Renal pelvis (tissue), 4 donors: ENCODE data around the gene WDR76. TPM values are rescaled to one million over a fixed set of nuclear protein-coding genes. Genes with fewer than 3 reads are reported as not detected.

ENCODE experiments used
- DNase-seq: peaks from one replicate; pipeline ENCODE4 v3.0.0-alpha.2; 2013
- polyA plus RNA-seq, 3 donors: library from polyadenylated mRNA; unstranded; fragments of 120-200 nt; gene quantifications; one replicate each; pipeline ENCODE4 v1.2.1, GENCODE V29; 2013; ENCODE audit not compliant: insufficient read length in 3 of 3

Gene WDR76
- polyA plus RNA-seq, 3 donors: 12.6 to 14.0 (median 13.9) TPM

DNA sequence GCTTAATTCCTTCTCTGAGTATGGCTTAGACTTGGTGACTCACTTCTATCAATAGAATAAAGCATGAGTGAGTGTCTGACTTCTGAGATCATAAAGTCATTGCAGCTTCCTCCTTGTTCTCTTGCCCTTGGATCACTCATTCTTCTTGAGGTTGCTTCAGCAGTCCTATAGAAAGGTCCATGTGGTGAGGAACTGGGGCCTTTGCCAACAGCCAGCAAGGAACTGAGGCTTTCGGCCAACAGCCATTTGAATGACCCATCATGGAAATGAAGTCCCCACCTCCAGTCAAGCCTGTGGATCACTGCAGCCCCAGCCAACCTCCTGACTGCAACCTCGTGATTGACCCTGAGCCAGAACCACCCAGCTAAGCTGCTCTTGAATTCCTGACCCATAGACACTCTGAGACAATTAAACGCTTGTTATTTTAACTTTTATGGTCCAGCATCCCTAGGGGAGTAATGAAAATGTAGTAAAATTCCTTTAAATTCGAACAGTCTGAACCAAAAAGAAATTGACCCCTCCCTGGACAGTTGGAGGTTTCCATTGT lies 84.5 kb downstream of the WDR76 start:
- no peak for DNase-seq

DNA sequence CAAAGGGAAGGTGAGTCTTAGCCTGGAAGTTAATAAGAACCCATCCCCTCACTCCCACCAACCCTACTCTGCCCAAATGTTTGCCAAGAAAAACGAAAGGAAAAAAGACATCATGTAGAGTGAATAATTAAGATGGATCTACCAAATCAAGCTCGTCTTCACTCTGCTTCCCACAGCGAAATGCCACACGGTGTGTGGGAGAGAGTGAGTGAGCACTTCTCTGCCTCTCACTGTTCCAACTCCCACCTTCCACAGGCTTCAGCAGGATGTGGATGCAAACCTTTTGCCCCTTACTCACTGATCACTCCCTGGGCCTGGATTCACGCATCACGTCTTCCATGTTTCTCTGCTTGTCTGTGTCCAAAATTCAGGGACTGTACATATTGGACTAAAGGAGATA lies 85.4 kb downstream of the WDR76 start:
- peak; percentile 27 for DNase-seq

DNA sequence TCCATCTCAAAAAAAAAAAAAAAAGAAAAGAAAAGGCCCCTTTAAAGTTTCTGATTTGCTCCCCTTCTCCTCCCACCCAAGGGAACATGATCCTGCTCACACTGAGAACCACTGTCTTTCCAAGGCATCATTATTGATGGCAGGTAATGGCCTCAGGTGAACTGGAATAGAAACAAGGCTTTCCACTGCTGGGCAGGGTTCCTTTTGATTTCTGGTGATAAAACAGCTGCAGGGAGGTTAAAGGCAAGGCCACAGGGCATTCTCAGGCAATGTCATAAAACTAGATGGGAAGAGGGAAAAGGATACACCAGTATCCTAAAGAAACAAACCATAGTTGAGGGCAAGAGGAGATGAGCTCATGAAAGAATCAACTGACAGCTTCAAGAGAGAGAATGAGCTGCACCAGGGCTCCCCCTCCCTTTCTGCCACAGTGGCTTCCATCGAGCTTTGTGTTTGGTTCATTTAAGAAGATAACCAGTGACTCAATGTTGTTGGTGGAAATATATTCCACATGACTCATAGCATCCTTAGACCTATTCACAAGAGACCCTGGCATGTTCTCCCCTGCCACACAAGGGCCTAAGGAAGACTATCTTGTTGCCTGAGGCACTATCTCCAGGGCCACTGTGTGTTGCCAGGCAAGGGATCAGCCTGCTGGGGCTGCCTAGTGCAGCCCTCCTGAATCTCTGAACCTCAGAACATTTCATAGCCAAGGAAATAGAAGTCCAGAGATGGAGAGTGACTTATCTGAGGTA lies 86.4 kb downstream of the WDR76 start:
- peak; percentile 48 for DNase-seq

DNA sequence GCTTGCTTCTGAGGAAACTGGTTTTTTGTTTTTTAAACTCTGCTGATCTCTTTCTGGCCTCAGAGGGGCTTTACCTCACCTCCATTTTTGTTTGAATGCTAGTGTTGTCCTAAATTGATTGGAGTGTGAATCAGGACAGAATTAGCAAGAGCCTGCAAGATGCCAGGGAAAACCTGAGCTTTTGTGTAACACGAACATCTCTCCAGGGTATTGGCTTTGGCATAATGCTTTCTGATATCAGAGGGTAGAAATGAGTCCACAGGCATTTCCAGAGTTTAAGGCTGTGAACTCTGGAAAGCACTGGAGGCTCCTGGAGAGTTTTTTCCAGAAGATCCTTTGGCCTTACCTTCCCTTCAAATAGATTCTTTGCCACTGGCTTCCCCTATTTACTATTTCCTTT lies 87.1 kb downstream of the WDR76 start:
- no peak for DNase-seq

DNA sequence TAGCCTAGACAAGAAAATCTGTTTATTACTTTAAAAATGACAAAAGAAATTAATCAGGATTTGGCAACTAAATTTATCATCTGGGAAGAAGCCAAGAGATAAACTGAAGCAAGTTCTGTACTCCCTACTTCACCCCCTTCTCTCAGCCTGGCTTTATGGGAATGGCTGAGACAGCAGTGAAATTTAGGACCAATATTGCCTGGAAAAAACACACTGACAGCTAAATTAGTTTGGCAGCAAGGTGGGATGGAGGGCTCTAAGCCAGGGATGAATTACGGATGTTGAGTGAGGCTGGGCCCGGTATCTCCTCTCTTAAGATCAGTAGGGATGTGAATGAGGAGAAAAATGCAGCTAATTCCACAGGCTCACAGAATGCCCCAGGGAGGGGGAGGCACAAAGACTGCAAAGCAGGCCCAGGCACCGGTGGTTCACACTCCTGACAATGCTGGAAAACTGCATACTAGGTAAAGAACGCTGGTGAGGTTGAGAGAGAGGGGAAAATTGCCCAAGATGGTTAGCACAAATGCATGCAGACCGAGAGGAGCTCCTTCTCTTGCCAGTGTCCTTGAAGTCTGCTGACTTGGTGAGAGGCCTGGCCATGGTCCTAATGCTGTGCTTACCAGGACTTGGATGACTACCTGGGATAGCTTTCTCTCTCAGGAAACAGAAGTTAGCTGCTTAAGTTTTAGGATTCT lies 89.0 kb downstream of the WDR76 start:
- DNase-seq: no peak

DNA sequence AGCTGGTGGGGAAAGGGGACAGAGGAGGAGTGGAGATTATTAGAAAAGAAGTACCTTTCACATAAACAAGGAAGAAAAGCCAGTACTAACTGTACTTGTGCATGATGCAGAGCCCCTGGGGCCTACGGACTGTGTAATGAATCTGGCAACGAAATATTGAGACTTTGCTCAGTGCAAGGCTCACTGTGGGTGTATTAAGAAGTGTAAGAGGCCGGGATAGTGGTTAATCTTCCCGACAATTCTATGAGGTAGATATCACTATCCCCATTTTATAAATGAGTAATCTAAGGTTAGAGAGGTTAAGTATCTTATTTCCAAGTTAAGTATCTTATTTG lies 89.5 kb downstream of the WDR76 start:
- DNase-seq: no peak

Other genes with a start within 250 kb of the WDR76 start
- gene PPIP5K1, start 236.8 kb upstream of the WDR76 start, polyA plus RNA-seq: 10 to 100 TPM; 21.1 to 41.8 (median 36.1) TPM
- 1 to 10 TPM; 2.2 to 3.4 (median 3.2) TPM for gene CKMT1B, start 233.0 kb upstream of the WDR76 start, polyA plus RNA-seq
- 1 to 10 TPM in 2 of 3 donors, under 1 TPM in 1; 0.63 to 1.8 (median 1.2) TPM for gene STRC, start 208.2 kb upstream of the WDR76 start, polyA plus RNA-seq
- 10 to 100 TPM in 1 of 3 donors, 1 to 10 TPM in 2; 3.3 to 13.3 (median 9.4) TPM for gene CATSPER2, start 178.2 kb upstream of the WDR76 start, polyA plus RNA-seq
- gene CKMT1A, start 133.1 kb upstream of the WDR76 start, polyA plus RNA-seq: 1 to 10 TPM; 2.6 to 3.5 (median 3.3) TPM
- 100 to 1,000 TPM; 489 to 632 (median 518) TPM for gene PDIA3, start 80.6 kb upstream of the WDR76 start, polyA plus RNA-seq
- 1 to 10 TPM; 3.1 to 3.2 (median 3.2) TPM for gene ELL3, start 50.0 kb upstream of the WDR76 start, polyA plus RNA-seq
- 100 to 1,000 TPM; 586 to 760 (median 676) TPM for gene SERF2, start 34.7 kb upstream of the WDR76 start, polyA plus RNA-seq
- gene SERINC4, start 26.8 kb upstream of the WDR76 start, polyA plus RNA-seq: under 1 TPM in 2 of 3 donors, not detected in 1; 0.25 to 0.47 TPM
- gene HYPK, start 26.4 kb upstream of the WDR76 start, polyA plus RNA-seq: 10 to 100 TPM; 12.9 to 21.1 (median 13.3) TPM
- gene MFAP1, start 2.3 kb upstream of the WDR76 start, polyA plus RNA-seq: 10 to 100 TPM; 58.3 to 74.3 (median 71.1) TPM